Fibroblast of lung (primary cell): ENCODE measurements around the gene SPON1.
"Not testable (repeated sequence)": the region's sequence is repeated elsewhere in the genome, so short reads cannot be mapped to it uniquely, and the experiment has no call there.

Experiments
- CTCF ChIP-seq, 2 donors: IDR thresholded peaks in 1 of 2; conservative IDR thresholded peaks in 1 of 2; 1 replicate in 1 of 2; 2 replicates in 1 of 2; pipeline ENCODE4 v1.5.1; 2011 to 2012; ENCODE audit warnings: low read length in 2 of 2, control low read depth in 1 of 2, inconsistent platforms in 1 of 2, low read depth in 1 of 2, mild to moderate bottlenecking in 1 of 2
- EZH2 ChIP-seq: IDR thresholded peaks from 2 replicates; pipeline ENCODE4 v1.5.1; 2012; ENCODE audit warnings: low read length, control low read depth, mild to moderate bottlenecking; ENCODE audit errors: missing control alignments

GRCh38 chr11:14090631-14091030, 128.1 kb downstream of the SPON1 start:
- not testable (repeated sequence) for TF ChIP-seq CTCF (conservative IDR thresholded peaks at IDR 0.05 in 1 of 2, IDR thresholded peaks at IDR 0.05 in 1 of 2; ENCODE audit: low read depth in 1 of 2, low read length in 2 of 2); EZH2
